Gastroesophageal sphincter (tissue), 3 donors: Measurements from ENCODE around the gene RPS23.
"Not testable (repeated sequence)": the region's sequence is repeated elsewhere in the genome, so short reads cannot be mapped to it uniquely, and the experiment has no call there.

Source experiments
- POLR2A ChIP-seq, 2 donors: fragments of 450-650 bp; IDR thresholded peaks; one replicate each; pipeline ENCODE4 v1.6.1; 2017; ENCODE audit warnings: antibody characterized with exemption in 2 of 2, mild to moderate bottlenecking in 2 of 2, moderate library complexity in 1 of 2
- POLR2AphosphoS5 ChIP-seq: sonication (generic); formaldehyde crosslinking; IDR thresholded peaks from one replicate; pipeline ENCODE4 v1.6.1; 2017; ENCODE audit warnings: antibody characterized with exemption
- TF ChIP-seq, protein P1 (sequence below), 4 experiments: fragments of 200-600 bp in 2 of 4; fragments of 450-650 bp in 2 of 4; sonication (generic) in 1 of 4; IDR thresholded peaks; one replicate each; pipeline ENCODE4 v1.5.1; 2017 to 2019; ENCODE audit warnings: antibody characterized with exemption in 4 of 4, mild to moderate bottlenecking in 2 of 4, moderate library complexity in 2 of 4

DNA sequence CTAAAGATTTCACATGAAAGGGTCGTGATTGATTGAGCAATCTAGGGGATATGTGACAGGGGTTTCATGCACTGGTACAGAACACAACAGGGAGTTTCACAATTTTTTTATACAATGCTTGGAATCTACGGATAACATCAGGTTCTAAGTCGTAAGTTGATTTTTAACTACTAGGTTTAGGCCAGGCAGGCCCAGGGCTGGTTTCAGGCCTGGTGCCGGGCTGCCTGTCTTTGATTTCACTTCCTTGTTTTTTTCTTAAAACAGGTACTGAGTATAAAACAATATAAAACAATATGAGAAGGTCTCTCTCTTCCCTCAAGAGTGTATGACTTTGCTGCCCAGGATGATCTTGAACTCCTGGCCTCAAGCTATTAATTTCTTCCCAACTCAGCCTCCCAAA, 4.7 kb downstream of the RPS23 start:
- TF ChIP-seq, protein P1, sequence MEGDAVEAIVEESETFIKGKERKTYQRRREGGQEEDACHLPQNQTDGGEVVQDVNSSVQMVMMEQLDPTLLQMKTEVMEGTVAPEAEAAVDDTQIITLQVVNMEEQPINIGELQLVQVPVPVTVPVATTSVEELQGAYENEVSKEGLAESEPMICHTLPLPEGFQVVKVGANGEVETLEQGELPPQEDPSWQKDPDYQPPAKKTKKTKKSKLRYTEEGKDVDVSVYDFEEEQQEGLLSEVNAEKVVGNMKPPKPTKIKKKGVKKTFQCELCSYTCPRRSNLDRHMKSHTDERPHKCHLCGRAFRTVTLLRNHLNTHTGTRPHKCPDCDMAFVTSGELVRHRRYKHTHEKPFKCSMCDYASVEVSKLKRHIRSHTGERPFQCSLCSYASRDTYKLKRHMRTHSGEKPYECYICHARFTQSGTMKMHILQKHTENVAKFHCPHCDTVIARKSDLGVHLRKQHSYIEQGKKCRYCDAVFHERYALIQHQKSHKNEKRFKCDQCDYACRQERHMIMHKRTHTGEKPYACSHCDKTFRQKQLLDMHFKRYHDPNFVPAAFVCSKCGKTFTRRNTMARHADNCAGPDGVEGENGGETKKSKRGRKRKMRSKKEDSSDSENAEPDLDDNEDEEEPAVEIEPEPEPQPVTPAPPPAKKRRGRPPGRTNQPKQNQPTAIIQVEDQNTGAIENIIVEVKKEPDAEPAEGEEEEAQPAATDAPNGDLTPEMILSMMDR (IDR thresholded peaks at IDR 0.05): not testable (repeated sequence)
- not testable (repeated sequence) for TF ChIP-seq POLR2A (IDR thresholded peaks at IDR 0.05); POLR2AphosphoS5
